ENCODE data around the gene CHERP. TPM values are rescaled to one million over a fixed set of nuclear protein-coding genes. Genes with fewer than 3 reads are reported as not detected.
"Not testable (repeated sequence)": the region's sequence is repeated elsewhere in the genome, so short reads cannot be mapped to it uniquely, and the experiment has no call there.

The CHERP gene
- total and polyA plus RNA-seq, 2 of the 8 experiments (the other 6 are each of a cell fraction or from before 2014, with no cell fraction given) = 13.9 to 73.7 TPM

GRCh38 chr19:16551902-16552301 lies 9.7 kb upstream of the CHERP start:
- H3K4me3 ChIP-seq (ENCODE audit: extremely low read depth in 1 of 4, insufficient read depth in 2 of 4, low read depth in 3 of 4, low read length in 4 of 4); H2BK15ac ChIP-seq (ENCODE audit: low read length); H3K9ac ChIP-seq (replicated peaks in 1 of 4; ENCODE audit: extremely low read depth in 1 of 4, low read depth in 3 of 4, low read length in 3 of 4); H3K14ac ChIP-seq (ENCODE audit: insufficient read length); H4K20me1 ChIP-seq (replicated peaks in 1 of 2; ENCODE audit: control insufficient read depth in 1 of 2, insufficient read depth in 2 of 2, low read length in 2 of 2); H3K9me3 ChIP-seq (ENCODE audit: insufficient read depth in 2 of 2, low read depth in 1 of 2, low read length in 1 of 2); H4K91ac ChIP-seq (replicated peaks; ENCODE audit: insufficient read length, low read length); H2AK5ac ChIP-seq (ENCODE audit: low read depth, low read length); H3K79me2 ChIP-seq (ENCODE audit: control insufficient read depth in 1 of 2, insufficient read depth in 2 of 2, low read length in 2 of 2); H4K8ac ChIP-seq (ENCODE audit: extremely low read depth, insufficient read depth, low read length); DNase-seq (ENCODE audit: low read depth in 1 of 2, low spot score in 2 of 2); H3K4me1 ChIP-seq (replicated peaks in 1 of 4; ENCODE audit: control insufficient read depth in 3 of 4, insufficient read depth in 4 of 4, low read length in 3 of 4); H2BK12ac ChIP-seq (ENCODE audit: low read depth, low read length); H4K5ac ChIP-seq (ENCODE audit: insufficient read length, low read depth, low read length); H3K23ac ChIP-seq (ENCODE audit: insufficient read length); H3K56ac ChIP-seq (replicated peaks; ENCODE audit: insufficient read length, low read depth, low read length); H3K23me2 ChIP-seq (ENCODE audit: low read depth, low read length); H3K79me1 ChIP-seq (ENCODE audit: low read depth, low read length); CTCF ChIA-PET (ENCODE audit: partially characterized antibody); H3K27ac ChIP-seq (ENCODE audit: low read depth, low read length); H3K4me2 ChIP-seq (ENCODE audit: insufficient read depth in 1 of 2, low read depth in 2 of 2, low read length in 2 of 2); FAIRE-seq; H2BK20ac ChIP-seq (ENCODE audit: low read length); H3K27me3 ChIP-seq (replicated peaks in 1 of 4; ENCODE audit: control insufficient read depth in 3 of 4, extremely low read depth in 1 of 4, insufficient read depth in 3 of 4, low read length in 3 of 4); H3K4ac ChIP-seq (replicated peaks; ENCODE audit: insufficient read length, low read depth, low read length); H2AFZ ChIP-seq (ENCODE audit: low read length); H2BK5ac ChIP-seq (ENCODE audit: low read depth, low read length); H3K18ac ChIP-seq (ENCODE audit: extremely low read depth, low read length); H2BK120ac ChIP-seq (replicated peaks; ENCODE audit: low read depth, low read length): not testable (repeated sequence)
- POLR2A ChIA-PET (ENCODE audit: partially characterized antibody) = interaction anchor here (0.7 kb wide), 1 partner anchor 1094 kb away, joined by 4 read pairs; no protein-coding TSS in a partner anchor
- 88% methylated on average over 6 of the region's 6 CpGs; no CpG with 5 or more reads in 1 of the 2 experiments for WGBS, 2 experiments (ENCODE audit: extremely low coverage in 1 of 2, insufficient coverage in 1 of 2, insufficient read length in 1 of 2, insufficient replicate concordance in 2 of 2, low coverage in 1 of 2, low lambda C conversion rate in 2 of 2, missing lambda C conversion rate in 1 of 2)
- peaks cover 0 to 18% (median 12%) of the 10 kb centered on the region in 4 experiments; a peak in 6 of 8 replicates for H3K36me3 ChIP-seq (ENCODE audit: control insufficient read depth in 2 of 4, insufficient read depth in 4 of 4, low read length in 3 of 4)

Data from H1 (cell line).